ENCODE data around the gene CORO2B. TPM values are rescaled to one million over a fixed set of nuclear protein-coding genes. Genes with fewer than 3 reads are reported as not detected.
A peak's percentile ranks its signal among the peaks of the same experiment; 100 is the strongest.

CORO2B gene
- total RNA-seq, 4 donors from 2014 or later, result 0.80 to 4.5 (median 2.3) TPM

- TF ChIP-seq CTCF (IDR thresholded peaks at IDR 0.05) (no peak), POLR2A (IDR thresholded peaks at IDR 0.05) (no peak)
- peak in 1 of 2 donors; percentile 31 for DNase-seq (ENCODE audit: low spot score in 2 of 2)
- no peak overlapping the region for H3K4me3 ChIP-seq (ENCODE audit: low read depth, poor library complexity, severe bottlenecking)
- intact Hi-C loops (cut with DNase I; ENCODE audit: low total_unique reads), result no loop called here
- WGBS, 2 donors, result 50% methylated on average over 6 of the region's 6 CpGs
These were observed 112.9 kb downstream of the CORO2B start for GRCh38 chr15:68691705-68692104.

GRCh38 chr15:68693071-68693470 is 114.3 kb downstream of the CORO2B start:
- no peak overlapping the region for H3K4me3 ChIP-seq (ENCODE audit: low read depth, poor library complexity, severe bottlenecking)
- WGBS, 2 donors, result 12 to 28% methylated on average over 3 of the region's 3 CpGs
- DNase-seq (ENCODE audit: low spot score in 2 of 2), result no peak
- no peak for TF ChIP-seq POLR2A (IDR thresholded peaks at IDR 0.05)
- TF ChIP-seq CTCF (IDR thresholded peaks at IDR 0.05), result no peak
- intact Hi-C loops (cut with DNase I; ENCODE audit: low total_unique reads), result no loop called here

- intact Hi-C loops (cut with DNase I; ENCODE audit: low total_unique reads), result no loop called here
- TF ChIP-seq POLR2A (IDR thresholded peaks at IDR 0.05) (no peak), CTCF (IDR thresholded peaks at IDR 0.05) (no peak)
- WGBS, 2 donors, result 91 to 97% methylated on average over 4 of the region's 4 CpGs
- DNase-seq (ENCODE audit: low spot score in 2 of 2), result no peak
- no peak overlapping the region for H3K4me3 ChIP-seq (ENCODE audit: low read depth, poor library complexity, severe bottlenecking)
These were observed 115.3 kb downstream of the CORO2B start for GRCh38 chr15:68694111-68694510.

- intact Hi-C loops (cut with DNase I; ENCODE audit: low total_unique reads), result no loop called here
- 82 to 87% methylated on average over 9 of the region's 9 CpGs for WGBS, 2 donors
- no peak overlapping the region for H3K4me3 ChIP-seq (ENCODE audit: low read depth, poor library complexity, severe bottlenecking)
- no peak for TF ChIP-seq POLR2A (IDR thresholded peaks at IDR 0.05)
- no peak for TF ChIP-seq CTCF (IDR thresholded peaks at IDR 0.05)
- DNase-seq (ENCODE audit: low spot score in 2 of 2), result no peak
These were observed 116.3 kb downstream of the CORO2B start for GRCh38 chr15:68695061-68695595.

GRCh38 chr15:68696414-68697363 is 117.9 kb downstream of the CORO2B start:
- TF ChIP-seq CTCF (IDR thresholded peaks at IDR 0.05) (no peak), POLR2A (IDR thresholded peaks at IDR 0.05) (no peak)
- 91 to 94% methylated on average over 8 of the region's 8 CpGs for WGBS, 2 donors
- DNase-seq (ENCODE audit: low spot score in 2 of 2), result no peak
- intact Hi-C loops (cut with DNase I; ENCODE audit: low total_unique reads), result no loop called here
- no peak overlapping the region for H3K4me3 ChIP-seq (ENCODE audit: low read depth, poor library complexity, severe bottlenecking)
